PC-9 (cell line): ENCODE data around the gene PNKD. TPM values are rescaled to one million over a fixed set of nuclear protein-coding genes. Genes with fewer than 3 reads are reported as not detected.

Experiments used
- BruUV-seq: library from RNA; stranded (reverse); fragments of 400-500 nt; replicated peaks from 2 replicates; lab custom pipeline; 2021; lab: Mats Ljungman, UMichigan
- CTCF ChIA-PET: fragments of 300-600 bp; sonication (Branson Sonifier 250); formaldehyde crosslinking; loops from one replicate; lab custom pipeline; 2022; ENCODE audit warnings: antibody characterized with exemption; lab: Charles Lee
- POLR2A ChIA-PET: fragments of 300-600 bp; sonication (Branson Sonifier 250); formaldehyde crosslinking; loops from one replicate; lab custom pipeline; 2022; ENCODE audit warnings: antibody characterized with exemption; ENCODE audit not compliant: unreplicated experiment; lab: Charles Lee
- DNase-seq, 2 experiments: peaks; one replicate each; pipeline versions ENCODE4 v3.0.0 to v3.0.0-alpha.2; 2015 to 2022; ENCODE audit warnings: mixed read lengths in 1 of 2
- H2AFZ ChIP-seq: fragments of 200-600 bp; sonication (generic); 2 replicates; pipeline ENCODE4 v1.8.1; 2017; ENCODE audit warnings: antibody characterized with exemption
- H3F3A ChIP-seq: fragments of 200-600 bp; sonication (generic); 2 replicates; pipeline ENCODE4 v1.8.1; 2017; ENCODE audit warnings: antibody characterized with exemption, mild to moderate bottlenecking, low read depth; ENCODE audit not compliant: insufficient read depth
- H3K27ac ChIP-seq: fragments of 200-600 bp; sonication (generic); 2 replicates; pipeline ENCODE4 v1.6.1; 2016; ENCODE audit warnings: mixed run types
- H3K27me3 ChIP-seq: fragments of 200-600 bp; sonication (generic); 2 replicates; pipeline ENCODE4 v1.6.1; 2016; ENCODE audit warnings: low read depth, mixed run types; ENCODE audit not compliant: insufficient read depth
- H3K36me3 ChIP-seq: fragments of 200-600 bp; sonication (generic); 2 replicates; pipeline ENCODE4 v1.6.1; 2016; ENCODE audit warnings: low read depth, mixed run types
- H3K4me1 ChIP-seq: fragments of 200-600 bp; sonication (generic); replicated peaks from 2 replicates; pipeline ENCODE4 v1.6.1; 2016; ENCODE audit warnings: mixed run types; ENCODE audit not compliant: insufficient read depth
- H3K4me2 ChIP-seq: fragments of 200-600 bp; sonication (generic); 2 replicates; pipeline ENCODE4 v1.6.1; 2017; ENCODE audit warnings: mixed run types
- H3K4me3 ChIP-seq: fragments of 200-600 bp; sonication (generic); 2 replicates; pipeline ENCODE4 v1.6.1; 2016; ENCODE audit warnings: mixed run types
- H3K79me2 ChIP-seq: fragments of 200-600 bp; sonication (generic); 2 replicates; pipeline ENCODE4 v1.6.1; 2017; ENCODE audit warnings: low read depth, mixed run types
- H3K9me2 ChIP-seq: fragments of 200-600 bp; sonication (generic); 2 replicates; pipeline ENCODE4 v1.8.1; 2017; ENCODE audit warnings: mild to moderate bottlenecking; ENCODE audit not compliant: insufficient read depth
- H3K9me3 ChIP-seq: fragments of 200-600 bp; sonication (generic); 2 replicates; pipeline ENCODE4 v1.8.1; 2016; ENCODE audit warnings: low read depth; ENCODE audit not compliant: insufficient read depth
- H4K20me1 ChIP-seq: fragments of 200-600 bp; sonication (generic); 2 replicates; pipeline ENCODE4 v1.8.1; 2017; ENCODE audit not compliant: insufficient read depth
- EZH2 ChIP-seq: fragments of 200-600 bp; sonication (generic); IDR thresholded peaks from 2 replicates; pipeline ENCODE4 v1.8.0; 2017; ENCODE audit warnings: antibody characterized with exemption, low read depth
- intact Hi-C: fragments of 100-400 bp; cut with micrococcal nuclease; formaldehyde crosslinking; loops from one replicate; pipeline ENCODE4 v1.10.0; 2022; ENCODE audit not compliant: unreplicated experiment
- total RNA-seq: library from RNA; stranded (reverse); gene quantifications from 2 replicates; pipeline ENCODE4 v1.2.3, GENCODE V29; 2021
- TF ChIP-seq, protein P1 (sequence below): fragments of 200-600 bp; sonication (generic); conservative IDR thresholded peaks from 2 replicates; pipeline ENCODE4 v1.6.1; 2017; ENCODE audit warnings: mixed run types, antibody characterized with exemption, mild to moderate bottlenecking, moderate library complexity

The PNKD gene
- total RNA-seq, 1 experiment from 2014 or later = 102 TPM

GRCh38 chr2:218293715-218294429 is 23.6 kb downstream of the PNKD start:
- H3K4me2 ChIP-seq = peak overlapping the region; percentile 75
- peaks cover 34% of the 10 kb centered on the region for H3K79me2 ChIP-seq
- TF ChIP-seq, protein P1, sequence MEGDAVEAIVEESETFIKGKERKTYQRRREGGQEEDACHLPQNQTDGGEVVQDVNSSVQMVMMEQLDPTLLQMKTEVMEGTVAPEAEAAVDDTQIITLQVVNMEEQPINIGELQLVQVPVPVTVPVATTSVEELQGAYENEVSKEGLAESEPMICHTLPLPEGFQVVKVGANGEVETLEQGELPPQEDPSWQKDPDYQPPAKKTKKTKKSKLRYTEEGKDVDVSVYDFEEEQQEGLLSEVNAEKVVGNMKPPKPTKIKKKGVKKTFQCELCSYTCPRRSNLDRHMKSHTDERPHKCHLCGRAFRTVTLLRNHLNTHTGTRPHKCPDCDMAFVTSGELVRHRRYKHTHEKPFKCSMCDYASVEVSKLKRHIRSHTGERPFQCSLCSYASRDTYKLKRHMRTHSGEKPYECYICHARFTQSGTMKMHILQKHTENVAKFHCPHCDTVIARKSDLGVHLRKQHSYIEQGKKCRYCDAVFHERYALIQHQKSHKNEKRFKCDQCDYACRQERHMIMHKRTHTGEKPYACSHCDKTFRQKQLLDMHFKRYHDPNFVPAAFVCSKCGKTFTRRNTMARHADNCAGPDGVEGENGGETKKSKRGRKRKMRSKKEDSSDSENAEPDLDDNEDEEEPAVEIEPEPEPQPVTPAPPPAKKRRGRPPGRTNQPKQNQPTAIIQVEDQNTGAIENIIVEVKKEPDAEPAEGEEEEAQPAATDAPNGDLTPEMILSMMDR = no peak
- no peak for TF ChIP-seq EZH2
- no TSS peak for BruUV-seq
- POLR2A ChIA-PET = interaction anchor here (0.5 to 0.6 kb wide), 2 partner anchors 94 to 106 kb away, joined by 3 to 4 read pairs; partner anchors contain the start of gene CTDSP1
- H3K27ac ChIP-seq = peak overlapping the region; percentile 96
- no peak for DNase-seq
- intact Hi-C loops = loop anchor here (2.0 to 5.0 kb wide), 2 partner anchors 103 to 273 kb away; partner anchors contain the start of genes CNOT9 and USP37
- H3K9me3 ChIP-seq = no peaks in the 10 kb centered on the region
- H2AFZ ChIP-seq = no peak overlapping the region
- CTCF ChIA-PET = interaction anchor here (0.7 to 4.5 kb wide), 2 partner anchors 21 to 460 kb away, joined by 3 to 26 read pairs; no protein-coding TSS in a partner anchor
- no peaks in the 10 kb centered on the region for H3K27me3 ChIP-seq
- H4K20me1 ChIP-seq = peaks cover 3% of the 10 kb centered on the region; the same call in 1 of the 2 replicates
- H3K36me3 ChIP-seq = no peaks in the 10 kb centered on the region
- peaks cover 62% of the 10 kb centered on the region for H3F3A ChIP-seq
- no peaks in the 10 kb centered on the region for H3K9me2 ChIP-seq
- peaks cover 86% of the 10 kb centered on the region for H3K4me1 ChIP-seq
- no peak overlapping the region for H3K4me3 ChIP-seq

DNA sequence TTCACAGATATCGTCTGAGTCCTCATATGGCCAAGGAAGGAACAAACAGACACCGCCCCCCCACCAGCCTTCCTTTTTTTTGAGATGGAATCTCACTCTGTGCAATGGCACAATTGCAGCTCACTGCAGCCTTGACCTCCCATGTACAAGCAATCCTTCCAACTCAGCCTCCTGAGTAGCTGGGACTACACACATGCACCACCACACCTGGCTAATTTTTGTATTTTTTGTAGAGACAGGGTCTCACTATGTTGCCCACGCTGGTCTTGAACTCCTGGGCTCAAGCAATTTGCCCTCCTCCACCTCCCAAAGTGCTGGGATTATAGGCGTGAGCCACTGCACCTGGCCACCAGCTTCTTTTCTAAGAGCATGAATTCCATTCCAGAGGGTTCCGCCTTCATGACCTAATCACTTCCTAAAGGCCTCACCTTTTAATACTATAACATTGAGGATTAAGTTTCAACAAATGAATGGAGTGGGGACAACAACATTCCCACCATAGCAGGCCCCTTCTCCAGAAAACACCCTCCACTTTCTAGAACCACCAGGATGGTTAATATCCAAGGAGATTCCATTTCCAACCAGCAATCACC is 24.2 kb downstream of the PNKD start:
- peak overlapping the region; percentile 96 for H3K27ac ChIP-seq
- no peaks in the 10 kb centered on the region for H3K9me2 ChIP-seq
- H3K36me3 ChIP-seq = no peaks in the 10 kb centered on the region
- DNase-seq = peak in 1 of 2 experiments; percentile 69
- H3F3A ChIP-seq = peaks cover 64% of the 10 kb centered on the region
- no peak overlapping the region for H3K4me3 ChIP-seq
- ChIA-PET CTCF (interaction anchor here (1.6 kb wide), 1 partner anchor 8 kb away, joined by 11 read pairs; no protein-coding TSS in a partner anchor), POLR2A (interaction anchor here (0.5 to 0.6 kb wide), 2 partner anchors 93 to 105 kb away, joined by 3 to 4 read pairs; partner anchors contain the start of gene CTDSP1)
- no peak overlapping the region for H2AFZ ChIP-seq
- H3K4me1 ChIP-seq = peaks cover 86% of the 10 kb centered on the region
- H3K27me3 ChIP-seq = no peaks in the 10 kb centered on the region
- BruUV-seq = no TSS peak
- no peak for TF ChIP-seq EZH2
- TF ChIP-seq, protein P1 = no peak
- H3K79me2 ChIP-seq = peaks cover 28% of the 10 kb centered on the region
- peaks cover 3% of the 10 kb centered on the region; the same call in 1 of the 2 replicates for H4K20me1 ChIP-seq
- peak overlapping the region; percentile 75 for H3K4me2 ChIP-seq
- intact Hi-C loops = loop anchor here (5.0 kb wide), 1 partner anchor 273 kb away; the partner anchor contains the start of genes CNOT9 and USP37
- H3K9me3 ChIP-seq = no peaks in the 10 kb centered on the region

GRCh38 chr2:218295029-218295428 is 24.7 kb downstream of the PNKD start:
- CTCF ChIA-PET = interaction anchor here (0.6 to 1.6 kb wide), 2 partner anchors 8 to 16 kb away, joined by 11 to 14 read pairs; no protein-coding TSS in a partner anchor
- peaks cover 64% of the 10 kb centered on the region for H3F3A ChIP-seq

More at GRCh38 chr2:218295029-218295428, 24.7 kb downstream of the PNKD start:
- Histone ChIP-seq H3K79me2 (peaks cover 23% of the 10 kb centered on the region), H2AFZ (no peak overlapping the region), H3K9me2 (no peaks in the 10 kb centered on the region), H3K4me3 (peak overlapping the region; percentile 27; the same call in 1 of the 2 replicates), H3K4me1 (peaks cover 81% of the 10 kb centered on the region), H3K9me3 (no peaks in the 10 kb centered on the region), H3K4me2 (peak overlapping the region; percentile 75), H4K20me1 (peaks cover 3% of the 10 kb centered on the region; the same call in 1 of the 2 replicates), H3K27ac (peak overlapping the region; percentile 96), H3K27me3 (no peaks in the 10 kb centered on the region), H3K36me3 (no peaks in the 10 kb centered on the region)
- intact Hi-C loops = no loop called here
- no TSS peak for BruUV-seq
- POLR2A ChIA-PET = interaction anchor here (0.7 kb wide), 2 partner anchors 22 to 24 kb away, joined by 3 read pairs; no protein-coding TSS in a partner anchor
- TF ChIP-seq EZH2 = no peak
- TF ChIP-seq, protein P1 = no peak
- peak in 1 of 2 experiments; percentile 92 for DNase-seq
